Neural progenitor cell (in vitro differentiated cells): ENCODE measurements around the gene OPTC.

Experiments used
- EZH2 ChIP-seq: fragments of 200-600 bp; sonication (generic); IDR thresholded peaks from 2 replicates; pipeline ENCODE4 v1.6.1; 2017; ENCODE audit warnings: antibody characterized with exemption, mild to moderate bottlenecking, moderate library complexity
- EZH2phosphoT487 ChIP-seq: fragments of 200-600 bp; sonication (generic); IDR thresholded peaks from 2 replicates; pipeline ENCODE4 v1.6.1; 2017; ENCODE audit warnings: antibody characterized with exemption
- TF ChIP-seq, protein P1 (sequence below): fragments of 200-600 bp; sonication (generic); IDR thresholded peaks from 2 replicates; pipeline ENCODE4 v1.5.1; 2017; ENCODE audit warnings: antibody characterized with exemption, mild to moderate bottlenecking

DNA sequence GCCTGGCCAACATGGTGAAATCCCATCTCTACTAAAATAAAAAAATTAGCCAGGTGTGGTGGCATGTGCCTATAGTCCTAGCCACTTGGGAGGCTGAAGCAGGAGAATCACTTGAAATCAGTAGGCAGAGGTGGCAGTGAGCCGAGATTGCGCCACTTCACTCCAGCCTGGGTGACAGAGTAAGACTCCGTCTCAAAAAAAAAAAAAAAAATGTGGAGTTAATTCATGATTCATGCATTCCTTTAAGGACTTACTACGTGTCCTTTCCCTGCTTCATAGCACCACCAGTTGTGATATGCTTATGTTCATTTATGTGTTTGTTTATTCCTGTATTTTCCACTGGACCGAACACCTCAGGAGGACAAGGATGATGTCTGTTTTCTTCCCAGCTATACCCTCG lies 31.1 kb upstream of the OPTC start:
- no peak for TF ChIP-seq EZH2phosphoT487
- TF ChIP-seq, protein P1, sequence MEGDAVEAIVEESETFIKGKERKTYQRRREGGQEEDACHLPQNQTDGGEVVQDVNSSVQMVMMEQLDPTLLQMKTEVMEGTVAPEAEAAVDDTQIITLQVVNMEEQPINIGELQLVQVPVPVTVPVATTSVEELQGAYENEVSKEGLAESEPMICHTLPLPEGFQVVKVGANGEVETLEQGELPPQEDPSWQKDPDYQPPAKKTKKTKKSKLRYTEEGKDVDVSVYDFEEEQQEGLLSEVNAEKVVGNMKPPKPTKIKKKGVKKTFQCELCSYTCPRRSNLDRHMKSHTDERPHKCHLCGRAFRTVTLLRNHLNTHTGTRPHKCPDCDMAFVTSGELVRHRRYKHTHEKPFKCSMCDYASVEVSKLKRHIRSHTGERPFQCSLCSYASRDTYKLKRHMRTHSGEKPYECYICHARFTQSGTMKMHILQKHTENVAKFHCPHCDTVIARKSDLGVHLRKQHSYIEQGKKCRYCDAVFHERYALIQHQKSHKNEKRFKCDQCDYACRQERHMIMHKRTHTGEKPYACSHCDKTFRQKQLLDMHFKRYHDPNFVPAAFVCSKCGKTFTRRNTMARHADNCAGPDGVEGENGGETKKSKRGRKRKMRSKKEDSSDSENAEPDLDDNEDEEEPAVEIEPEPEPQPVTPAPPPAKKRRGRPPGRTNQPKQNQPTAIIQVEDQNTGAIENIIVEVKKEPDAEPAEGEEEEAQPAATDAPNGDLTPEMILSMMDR: no peak
- no peak for TF ChIP-seq EZH2
